ENCODE data around the gene CEP95. TPM values are rescaled to one million over a fixed set of nuclear protein-coding genes. Genes with fewer than 3 reads are reported as not detected.

CEP95 gene
- polyA plus RNA-seq, 2 donors = 16.7 to 33.3 TPM

DNA sequence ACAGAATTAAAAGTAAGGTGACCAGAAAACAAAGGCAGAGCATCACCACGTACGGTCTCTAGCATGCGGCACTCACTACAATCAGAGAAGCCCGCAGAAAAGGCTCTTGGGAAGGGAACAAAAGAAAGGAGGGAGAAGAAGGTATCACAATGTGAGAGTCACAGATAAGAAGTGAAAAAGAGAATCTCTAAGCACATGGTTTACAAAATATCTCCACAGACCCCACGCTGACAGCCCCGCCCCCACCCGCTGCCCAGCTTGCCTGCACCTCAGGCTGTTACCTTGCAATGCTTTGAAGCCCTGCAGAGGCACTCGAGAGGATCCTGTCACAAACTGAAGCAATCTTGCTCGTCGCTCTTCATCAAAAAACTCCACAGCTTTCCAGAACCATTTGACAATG lies 40.5 kb downstream of the CEP95 start:
- WGBS, 2 donors = 82 to 86% methylated on average over 10 of the region's 10 CpGs
- H3K4me3 ChIP-seq (ENCODE audit: low read depth in 1 of 2, low read length in 2 of 2) = no peak overlapping the region
- peaks cover 0 to 5% of the 10 kb centered on the region in 2 donors for H3K36me3 ChIP-seq (ENCODE audit: control insufficient read depth in 2 of 2, insufficient read depth in 2 of 2, low read length in 1 of 2)
- H3K27ac ChIP-seq (ENCODE audit: low read depth in 2 of 2, low read length in 1 of 2) = no peak overlapping the region
- H3K4me1 ChIP-seq (ENCODE audit: control insufficient read depth in 2 of 2, insufficient read depth in 2 of 2, low read length in 1 of 2) = no peaks in the 10 kb centered on the region
- no peaks in the 10 kb centered on the region for H3K9me3 ChIP-seq (ENCODE audit: control insufficient read depth in 2 of 2, insufficient read depth in 1 of 2, low read depth in 1 of 2, low read length in 1 of 2)
- H3K27me3 ChIP-seq (ENCODE audit: control insufficient read depth in 1 of 2, insufficient read depth in 2 of 2, low read length in 2 of 2) = no peaks in the 10 kb centered on the region

DNA sequence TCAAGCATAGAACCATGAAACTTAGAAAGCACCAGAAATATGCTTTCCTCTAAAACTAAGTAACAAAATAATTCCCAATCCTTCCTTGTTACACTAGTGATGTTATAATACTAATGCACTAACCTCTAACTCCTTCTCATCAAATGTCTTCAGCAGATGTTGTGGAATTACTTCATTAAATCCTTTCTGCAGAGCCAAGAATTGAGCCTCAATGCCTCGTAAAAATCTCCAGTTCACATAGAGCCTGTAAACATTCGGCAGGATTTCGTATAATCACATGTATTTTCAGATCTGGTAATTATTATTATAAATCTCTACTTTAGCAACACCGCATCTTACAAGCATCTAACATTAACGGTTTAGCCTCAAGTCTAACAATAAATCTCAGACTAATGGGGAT lies 44.7 kb downstream of the CEP95 start:
- Histone ChIP-seq H3K4me3 (ENCODE audit: low read depth in 1 of 2, low read length in 2 of 2) (no peak overlapping the region), H3K27me3 (ENCODE audit: control insufficient read depth in 1 of 2, insufficient read depth in 2 of 2, low read length in 2 of 2) (no peaks in the 10 kb centered on the region), H3K27ac (ENCODE audit: low read depth in 2 of 2, low read length in 1 of 2) (no peak overlapping the region), H3K36me3 (ENCODE audit: control insufficient read depth in 2 of 2, insufficient read depth in 2 of 2, low read length in 1 of 2) (peaks cover 0 to 3% of the 10 kb centered on the region in 2 donors), H3K4me1 (ENCODE audit: control insufficient read depth in 2 of 2, insufficient read depth in 2 of 2, low read length in 1 of 2) (no peaks in the 10 kb centered on the region), H3K9me3 (ENCODE audit: control insufficient read depth in 2 of 2, insufficient read depth in 1 of 2, low read depth in 1 of 2, low read length in 1 of 2) (no peaks in the 10 kb centered on the region)
- WGBS, 2 donors = 75 to 86% methylated on average over 5 of the region's 5 CpGs

DNA sequence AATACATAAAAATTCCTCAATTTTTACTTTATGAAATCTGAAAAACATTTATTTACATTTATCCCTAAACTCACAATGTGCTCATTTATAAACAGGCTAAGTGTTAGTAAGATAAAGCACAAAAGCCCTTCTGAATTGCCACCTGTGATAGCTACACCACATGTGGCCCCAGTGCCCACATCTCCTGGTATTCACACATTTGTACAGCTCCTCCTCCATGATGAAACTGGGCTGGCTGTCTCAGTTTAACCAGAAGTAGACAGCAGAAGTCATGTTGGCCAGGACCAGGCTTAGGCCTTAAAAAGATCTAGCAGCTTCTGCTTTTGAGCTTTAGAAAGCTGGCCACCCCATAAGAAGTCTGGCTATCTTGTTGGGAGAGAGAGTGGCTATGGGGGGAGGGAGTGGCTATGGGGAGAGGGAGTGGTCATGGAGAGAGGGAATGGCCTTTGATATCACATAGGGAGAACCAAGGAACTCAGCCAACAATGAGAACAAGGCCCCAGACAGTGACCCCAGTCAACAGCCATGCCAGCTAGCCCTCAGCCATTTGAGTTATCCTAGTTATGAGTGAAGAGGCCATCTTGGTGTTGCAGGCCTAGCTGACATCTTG lies 47.4 kb downstream of the CEP95 start:
- H3K36me3 ChIP-seq (ENCODE audit: control insufficient read depth in 2 of 2, insufficient read depth in 2 of 2, low read length in 1 of 2) = peaks cover 0 to 2% of the 10 kb centered on the region in 2 donors
- H3K27me3 ChIP-seq (ENCODE audit: control insufficient read depth in 1 of 2, insufficient read depth in 2 of 2, low read length in 2 of 2) = no peaks in the 10 kb centered on the region
- no peak overlapping the region for H3K4me3 ChIP-seq (ENCODE audit: low read depth in 1 of 2, low read length in 2 of 2)
- H3K4me1 ChIP-seq (ENCODE audit: control insufficient read depth in 2 of 2, insufficient read depth in 2 of 2, low read length in 1 of 2) = no peaks in the 10 kb centered on the region
- no peak overlapping the region for H3K27ac ChIP-seq (ENCODE audit: low read depth in 2 of 2, low read length in 1 of 2)
- no peaks in the 10 kb centered on the region for H3K9me3 ChIP-seq (ENCODE audit: control insufficient read depth in 2 of 2, insufficient read depth in 1 of 2, low read depth in 1 of 2, low read length in 1 of 2)

DNA sequence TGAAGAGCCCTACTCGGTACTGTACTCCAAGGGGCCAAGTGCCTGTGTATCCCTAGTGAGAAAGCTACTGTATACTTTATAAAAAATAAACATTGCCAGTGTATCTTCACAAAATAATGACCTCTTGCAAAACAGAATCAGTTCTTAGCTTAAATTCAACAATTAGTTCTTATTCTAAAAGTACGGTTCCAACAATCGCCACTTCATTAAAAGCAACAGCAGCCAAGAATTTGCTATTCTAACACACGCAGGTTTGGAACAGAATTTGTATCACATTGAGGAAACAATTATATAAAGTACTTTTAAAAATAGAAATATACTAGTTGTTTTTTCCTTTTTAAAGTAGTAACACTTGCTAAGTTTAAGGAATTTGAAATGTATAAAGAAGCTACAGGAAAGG lies 48.5 kb downstream of the CEP95 start:
- Histone ChIP-seq H3K4me3 (ENCODE audit: low read depth in 1 of 2, low read length in 2 of 2) (no peak overlapping the region), H3K36me3 (ENCODE audit: control insufficient read depth in 2 of 2, insufficient read depth in 2 of 2, low read length in 1 of 2) (peaks cover 0 to 2% of the 10 kb centered on the region in 2 donors), H3K27ac (ENCODE audit: low read depth in 2 of 2, low read length in 1 of 2) (no peak overlapping the region), H3K9me3 (ENCODE audit: control insufficient read depth in 2 of 2, insufficient read depth in 1 of 2, low read depth in 1 of 2, low read length in 1 of 2) (no peaks in the 10 kb centered on the region), H3K4me1 (ENCODE audit: control insufficient read depth in 2 of 2, insufficient read depth in 2 of 2, low read length in 1 of 2) (no peaks in the 10 kb centered on the region), H3K27me3 (ENCODE audit: control insufficient read depth in 1 of 2, insufficient read depth in 2 of 2, low read length in 2 of 2) (no peaks in the 10 kb centered on the region)
- 84% methylated on average over 4 of the region's 4 CpGs for WGBS, 2 donors

DNA sequence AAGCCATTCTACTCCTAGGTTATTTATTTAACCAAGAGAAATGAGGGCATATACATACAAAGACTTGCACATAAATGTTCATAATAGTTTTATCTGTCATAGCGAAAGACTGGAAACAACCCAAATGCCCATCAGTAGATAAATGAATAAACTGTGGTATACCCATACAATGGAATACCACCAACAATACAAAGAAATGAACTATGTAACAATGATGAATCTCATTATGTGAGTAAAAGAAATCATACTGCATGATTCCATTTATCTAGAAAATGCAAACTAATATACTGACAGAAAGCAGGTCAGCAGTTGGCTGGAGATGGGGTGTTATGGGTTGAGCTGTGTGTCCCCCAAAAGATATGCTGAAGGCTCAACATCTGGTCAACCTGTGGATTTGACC lies 57.3 kb downstream of the CEP95 start:
- Histone ChIP-seq H3K9me3 (ENCODE audit: control insufficient read depth in 2 of 2, insufficient read depth in 1 of 2, low read depth in 1 of 2, low read length in 1 of 2) (no peaks in the 10 kb centered on the region), H3K27ac (ENCODE audit: low read depth in 2 of 2, low read length in 1 of 2) (no peak overlapping the region), H3K4me3 (ENCODE audit: low read depth in 1 of 2, low read length in 2 of 2) (no peak overlapping the region), H3K27me3 (ENCODE audit: control insufficient read depth in 1 of 2, insufficient read depth in 2 of 2, low read length in 2 of 2) (no peaks in the 10 kb centered on the region), H3K36me3 (ENCODE audit: control insufficient read depth in 2 of 2, insufficient read depth in 2 of 2, low read length in 1 of 2) (peaks cover 0 to 3% of the 10 kb centered on the region in 2 donors), H3K4me1 (ENCODE audit: control insufficient read depth in 2 of 2, insufficient read depth in 2 of 2, low read length in 1 of 2) (no peaks in the 10 kb centered on the region)
- WGBS, 2 donors = 98 to 100% methylated on average over 1 of the region's 1 CpG

DNA sequence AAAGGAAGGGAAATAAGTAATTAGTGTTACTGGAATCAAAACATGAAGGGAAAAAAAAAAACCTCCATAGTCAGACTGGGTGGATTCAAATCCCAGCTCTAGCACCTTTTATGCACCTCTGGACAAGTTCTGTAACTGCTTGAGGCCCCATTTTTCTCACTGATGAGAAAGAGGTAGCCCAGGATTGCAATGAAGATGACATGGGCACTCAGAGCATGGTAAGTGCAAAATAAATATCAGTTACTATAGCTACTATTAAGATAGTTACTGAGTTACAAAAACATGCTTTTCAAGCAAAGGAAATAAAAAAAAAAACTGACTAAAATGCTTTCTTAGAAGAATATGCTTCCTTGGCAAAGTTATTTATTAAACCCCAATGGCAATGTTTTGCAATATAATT lies 58.8 kb downstream of the CEP95 start:
- Histone ChIP-seq H3K27ac (ENCODE audit: low read depth in 2 of 2, low read length in 1 of 2) (no peak overlapping the region), H3K4me1 (ENCODE audit: control insufficient read depth in 2 of 2, insufficient read depth in 2 of 2, low read length in 1 of 2) (no peaks in the 10 kb centered on the region), H3K4me3 (ENCODE audit: low read depth in 1 of 2, low read length in 2 of 2) (no peak overlapping the region), H3K36me3 (ENCODE audit: control insufficient read depth in 2 of 2, insufficient read depth in 2 of 2, low read length in 1 of 2) (peaks cover 0 to 3% of the 10 kb centered on the region in 2 donors), H3K27me3 (ENCODE audit: control insufficient read depth in 1 of 2, insufficient read depth in 2 of 2, low read length in 2 of 2) (no peaks in the 10 kb centered on the region), H3K9me3 (ENCODE audit: control insufficient read depth in 2 of 2, insufficient read depth in 1 of 2, low read depth in 1 of 2, low read length in 1 of 2) (no peaks in the 10 kb centered on the region)

DNA sequence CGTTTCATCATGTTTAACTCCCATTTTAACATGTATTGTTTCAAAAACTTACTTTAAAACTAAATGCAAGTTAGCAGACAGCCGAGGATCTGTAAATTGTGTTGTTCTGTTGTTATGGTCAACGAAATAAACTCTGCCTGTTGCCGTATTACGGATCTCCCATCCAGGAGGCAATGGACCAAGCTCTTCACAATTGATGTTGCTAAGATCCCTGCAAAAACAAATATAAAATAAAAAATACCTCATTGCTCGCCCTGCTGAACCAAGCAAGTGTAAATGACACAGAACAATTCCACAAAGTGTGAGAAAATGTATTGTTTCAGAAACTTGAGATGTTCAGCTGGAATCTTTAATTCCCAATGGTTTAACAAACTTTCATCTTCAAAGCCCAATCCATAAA lies 65.0 kb downstream of the CEP95 start:
- Histone ChIP-seq H3K27me3 (ENCODE audit: control insufficient read depth in 1 of 2, insufficient read depth in 2 of 2, low read length in 2 of 2) (no peaks in the 10 kb centered on the region), H3K9me3 (ENCODE audit: control insufficient read depth in 2 of 2, insufficient read depth in 1 of 2, low read depth in 1 of 2, low read length in 1 of 2) (no peaks in the 10 kb centered on the region), H3K36me3 (ENCODE audit: control insufficient read depth in 2 of 2, insufficient read depth in 2 of 2, low read length in 1 of 2) (peaks cover 0 to 3% of the 10 kb centered on the region in 2 donors), H3K4me3 (ENCODE audit: low read depth in 1 of 2, low read length in 2 of 2) (no peak overlapping the region), H3K4me1 (ENCODE audit: control insufficient read depth in 2 of 2, insufficient read depth in 2 of 2, low read length in 1 of 2) (no peaks in the 10 kb centered on the region), H3K27ac (ENCODE audit: low read depth in 2 of 2, low read length in 1 of 2) (no peak overlapping the region)
- WGBS, 2 donors = 71 to 80% methylated on average over 6 of the region's 6 CpGs

DNA sequence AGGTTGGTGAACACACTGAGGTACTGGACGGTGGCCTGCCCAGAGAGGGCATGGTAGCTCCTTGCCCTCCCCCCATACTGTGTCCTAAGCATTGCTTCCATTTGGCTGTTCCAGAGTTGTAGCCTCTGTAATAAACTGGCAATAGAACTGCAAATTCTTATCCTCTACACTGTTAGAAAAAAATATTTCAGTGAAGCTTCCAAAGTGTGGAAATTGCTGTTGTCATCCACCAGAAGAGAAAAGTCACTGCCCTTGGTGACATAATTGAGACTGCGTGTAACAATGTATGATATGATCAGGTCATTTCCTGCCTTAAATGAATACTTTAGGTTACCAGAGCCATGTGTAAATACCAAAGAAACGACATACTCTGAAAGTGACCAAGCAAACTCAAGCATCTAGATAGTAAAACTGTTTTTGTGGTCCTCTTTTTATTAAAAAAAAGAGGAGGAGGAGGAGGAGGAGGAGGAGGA lies 65.9 kb downstream of the CEP95 start:
- peaks cover 3% of the 10 kb centered on the region in 2 donors for H3K36me3 ChIP-seq (ENCODE audit: control insufficient read depth in 2 of 2, insufficient read depth in 2 of 2, low read length in 1 of 2)
- no peaks in the 10 kb centered on the region for H3K9me3 ChIP-seq (ENCODE audit: control insufficient read depth in 2 of 2, insufficient read depth in 1 of 2, low read depth in 1 of 2, low read length in 1 of 2)
- no peak overlapping the region for H3K27ac ChIP-seq (ENCODE audit: low read depth in 2 of 2, low read length in 1 of 2)
- WGBS, 2 donors = 45 to 49% methylated on average over 3 of the region's 3 CpGs
- H3K4me1 ChIP-seq (ENCODE audit: control insufficient read depth in 2 of 2, insufficient read depth in 2 of 2, low read length in 1 of 2) = no peaks in the 10 kb centered on the region
- no peaks in the 10 kb centered on the region for H3K27me3 ChIP-seq (ENCODE audit: control insufficient read depth in 1 of 2, insufficient read depth in 2 of 2, low read length in 2 of 2)
- H3K4me3 ChIP-seq (ENCODE audit: low read depth in 1 of 2, low read length in 2 of 2) = no peak overlapping the region

DNA sequence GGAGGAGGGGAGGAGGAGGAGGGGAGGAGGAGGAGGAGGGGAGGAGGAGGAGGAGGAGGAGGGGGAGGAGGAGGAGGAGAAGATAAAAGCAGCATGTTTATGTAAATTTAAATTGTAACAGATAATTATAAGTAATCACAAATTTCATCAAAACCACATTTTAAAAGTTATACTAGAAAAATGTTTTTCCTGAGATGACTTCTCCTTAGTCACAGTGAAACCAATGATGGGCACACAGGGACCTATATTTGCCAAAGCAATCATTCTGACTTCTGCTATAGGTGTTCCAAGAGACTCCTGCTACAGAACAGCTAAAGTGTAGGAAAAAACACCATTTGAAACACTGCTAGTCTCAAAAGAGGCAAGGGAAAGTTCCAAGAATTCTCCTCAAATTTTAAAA lies 66.4 kb downstream of the CEP95 start:
- Histone ChIP-seq H3K27ac (ENCODE audit: low read depth in 2 of 2, low read length in 1 of 2) (no peak overlapping the region), H3K4me3 (ENCODE audit: low read depth in 1 of 2, low read length in 2 of 2) (no peak overlapping the region), H3K4me1 (ENCODE audit: control insufficient read depth in 2 of 2, insufficient read depth in 2 of 2, low read length in 1 of 2) (no peaks in the 10 kb centered on the region), H3K27me3 (ENCODE audit: control insufficient read depth in 1 of 2, insufficient read depth in 2 of 2, low read length in 2 of 2) (no peaks in the 10 kb centered on the region), H3K36me3 (ENCODE audit: control insufficient read depth in 2 of 2, insufficient read depth in 2 of 2, low read length in 1 of 2) (peaks cover 1 to 4% of the 10 kb centered on the region in 2 donors), H3K9me3 (ENCODE audit: control insufficient read depth in 2 of 2, insufficient read depth in 1 of 2, low read depth in 1 of 2, low read length in 1 of 2) (no peaks in the 10 kb centered on the region)

DNA sequence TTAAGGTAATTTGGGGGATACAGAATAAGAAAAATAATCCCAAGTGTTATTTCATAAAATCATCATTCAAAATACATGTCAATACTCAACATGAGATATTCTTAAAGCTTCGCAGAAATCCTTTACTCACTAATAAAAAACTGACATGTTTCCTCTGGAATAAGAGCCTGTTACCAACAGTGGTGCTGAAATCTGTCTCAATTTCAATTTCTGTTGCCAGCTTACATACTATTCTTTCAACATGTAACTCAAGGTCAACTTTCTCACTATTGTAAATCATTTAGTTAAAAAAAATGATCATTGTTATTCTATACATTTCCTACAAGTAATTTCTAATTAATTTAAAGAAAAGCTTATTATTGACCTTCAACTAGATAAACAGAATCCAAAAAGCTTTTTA lies 67.9 kb downstream of the CEP95 start:
- H3K36me3 ChIP-seq (ENCODE audit: control insufficient read depth in 2 of 2, insufficient read depth in 2 of 2, low read length in 1 of 2) = peaks cover 0 to 4% of the 10 kb centered on the region in 2 donors

More for the DNA sequence above, 67.9 kb downstream of the CEP95 start:
- no peaks in the 10 kb centered on the region for H3K4me1 ChIP-seq (ENCODE audit: control insufficient read depth in 2 of 2, insufficient read depth in 2 of 2, low read length in 1 of 2)
- 72 to 100% methylated on average over 1 of the region's 1 CpG for WGBS, 2 donors
- H3K27ac ChIP-seq (ENCODE audit: low read depth in 2 of 2, low read length in 1 of 2) = no peak overlapping the region
- H3K9me3 ChIP-seq (ENCODE audit: control insufficient read depth in 2 of 2, insufficient read depth in 1 of 2, low read depth in 1 of 2, low read length in 1 of 2) = no peaks in the 10 kb centered on the region
- H3K27me3 ChIP-seq (ENCODE audit: control insufficient read depth in 1 of 2, insufficient read depth in 2 of 2, low read length in 2 of 2) = no peaks in the 10 kb centered on the region
- no peak overlapping the region for H3K4me3 ChIP-seq (ENCODE audit: low read depth in 1 of 2, low read length in 2 of 2)
